ENCODE results near the gene UVRAG.
"Not testable (repeated sequence)": the region's sequence is repeated elsewhere in the genome, so short reads cannot be mapped to it uniquely, and the experiment has no call there.

Gene UVRAG

DNA sequence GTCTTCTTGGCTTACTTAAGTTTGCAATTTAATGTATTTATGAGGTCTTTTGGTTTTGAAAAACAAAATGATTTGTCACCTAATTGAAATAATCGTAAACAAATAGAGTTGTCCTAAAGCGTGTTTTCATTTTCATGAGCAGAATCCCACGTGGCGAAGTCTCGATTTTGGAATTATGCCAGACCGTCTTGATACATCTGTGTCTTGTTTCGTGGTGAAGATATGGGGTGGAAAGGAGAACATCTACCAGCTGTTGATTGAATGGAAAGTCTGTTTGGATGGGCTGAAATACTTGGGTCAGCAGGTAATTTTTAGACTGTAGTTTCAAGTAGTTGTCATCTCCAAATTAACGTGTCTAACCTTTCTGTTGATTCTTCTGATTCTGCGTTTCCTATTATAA, 64.7 kb downstream of the UVRAG start:
- no peak for DNase-seq (ENCODE audit: low spot score)

DNA sequence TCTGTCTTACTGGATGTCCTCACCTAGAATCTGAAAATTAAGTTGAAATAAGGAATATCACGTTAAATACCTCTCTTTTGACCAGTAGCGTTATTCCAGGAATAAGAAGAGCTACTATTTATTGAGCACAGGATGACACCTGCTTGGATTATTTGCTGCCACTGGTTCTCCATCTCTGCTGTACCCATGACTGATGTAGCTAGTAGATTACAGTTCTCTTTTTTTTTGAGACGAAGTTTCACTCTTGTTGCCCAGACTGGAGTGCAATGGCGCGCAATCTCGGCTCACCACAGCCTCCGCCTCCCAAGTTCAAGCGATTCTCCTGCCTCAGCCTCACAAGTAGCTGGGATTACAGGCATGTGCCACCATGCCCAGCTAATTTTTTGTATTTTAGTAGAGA, 65.3 kb downstream of the UVRAG start:
- not testable (repeated sequence) for DNase-seq (ENCODE audit: low spot score)

DNA sequence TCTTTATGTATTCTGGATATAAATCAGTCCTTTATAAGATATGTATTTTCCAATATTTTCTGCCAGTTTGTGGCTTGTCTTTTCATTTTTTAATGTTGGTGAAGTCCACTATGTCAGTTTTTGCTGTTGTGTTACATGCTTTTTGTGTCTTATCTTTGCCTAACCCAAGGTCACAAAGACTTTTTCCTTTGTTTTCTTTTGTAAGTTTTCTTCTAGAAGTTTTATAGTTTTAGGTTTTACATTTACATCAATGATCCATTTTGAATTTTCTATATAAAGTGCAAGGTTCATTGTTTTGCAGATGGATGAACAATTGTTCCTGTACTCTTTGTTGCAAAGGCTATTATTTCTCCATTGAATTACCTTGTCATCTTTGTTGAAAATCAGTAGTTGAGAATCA, 69.3 kb downstream of the UVRAG start:
- no peak for DNase-seq (ENCODE audit: low spot score)

DNA sequence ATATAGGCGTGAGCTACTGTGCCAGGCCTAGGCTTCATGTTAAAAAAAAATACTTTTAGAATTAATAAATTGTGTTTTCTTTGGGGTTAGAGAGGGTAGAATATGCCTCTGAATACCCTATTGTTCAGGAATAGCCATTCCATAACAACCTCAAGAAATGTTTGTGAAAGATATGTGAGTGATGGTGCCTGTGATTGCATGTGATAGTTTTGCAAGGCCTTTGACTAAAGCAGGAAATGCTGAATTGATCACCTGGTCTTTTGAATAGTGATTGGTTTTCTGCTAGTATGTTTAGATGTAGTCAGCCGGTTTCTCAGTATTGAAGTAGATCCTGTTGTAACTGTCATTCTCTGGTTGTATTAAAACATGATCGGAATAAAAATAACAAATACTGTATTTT, 73.4 kb downstream of the UVRAG start:
- no peak for DNase-seq (ENCODE audit: low spot score)

DNA sequence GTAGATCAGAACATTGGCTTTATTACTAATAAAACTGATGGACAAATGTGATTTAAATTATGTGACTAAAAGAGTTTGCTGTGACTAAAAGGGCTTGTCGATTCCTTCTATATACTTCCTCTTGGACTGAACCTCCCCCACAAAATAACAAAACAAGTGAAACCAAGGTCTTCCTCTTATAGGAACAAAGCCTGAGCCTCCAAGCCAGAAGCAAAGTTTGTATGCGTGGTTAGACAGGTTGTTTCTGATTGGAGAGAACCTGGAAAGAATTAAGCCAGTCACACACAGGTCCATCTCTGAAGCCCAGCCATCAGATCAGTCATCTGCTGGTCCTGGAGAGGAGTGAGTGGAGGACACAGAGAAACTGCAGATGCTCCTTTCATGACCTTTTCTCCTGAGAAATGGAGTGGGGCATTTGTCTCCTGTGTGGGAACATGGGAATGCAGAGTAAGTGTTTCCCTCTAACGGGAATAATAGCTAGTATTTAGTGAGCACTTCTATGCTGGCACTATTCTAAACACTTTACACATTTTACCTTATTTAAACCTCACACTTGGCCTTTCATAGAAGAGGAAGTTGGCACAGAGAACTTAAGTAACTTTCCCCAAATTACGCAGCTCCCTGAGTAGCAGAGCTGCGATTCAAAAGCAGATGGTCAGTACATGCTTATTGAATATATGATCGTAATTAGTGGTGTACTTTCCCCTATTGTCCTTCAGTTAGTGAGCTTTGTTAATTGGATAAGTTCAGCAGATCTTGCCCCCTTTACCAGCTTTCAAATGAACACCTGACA, 77.1 kb downstream of the UVRAG start:
- DNase-seq (ENCODE audit: low spot score) = no peak

DNA sequence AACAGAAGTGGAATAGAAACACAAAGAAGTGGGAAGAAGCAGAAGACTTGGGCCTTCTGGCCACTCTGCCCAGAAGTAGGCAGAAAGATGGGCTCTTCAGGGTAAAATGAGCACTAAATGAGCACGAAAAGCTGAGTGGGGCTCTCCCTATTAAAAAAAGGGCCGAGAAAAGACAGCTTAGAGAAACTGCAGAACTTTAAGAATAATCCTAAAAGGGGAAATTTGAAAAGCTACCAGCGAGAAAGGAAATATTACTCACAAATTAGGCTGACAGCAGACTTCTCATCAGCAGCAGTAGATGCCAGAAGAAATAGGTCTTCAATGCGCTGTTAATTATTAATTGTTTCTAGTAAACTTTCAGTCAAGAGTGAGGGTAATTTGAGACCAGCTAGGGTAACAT, 78.2 kb downstream of the UVRAG start:
- DNase-seq (ENCODE audit: low spot score) = no peak

DNA sequence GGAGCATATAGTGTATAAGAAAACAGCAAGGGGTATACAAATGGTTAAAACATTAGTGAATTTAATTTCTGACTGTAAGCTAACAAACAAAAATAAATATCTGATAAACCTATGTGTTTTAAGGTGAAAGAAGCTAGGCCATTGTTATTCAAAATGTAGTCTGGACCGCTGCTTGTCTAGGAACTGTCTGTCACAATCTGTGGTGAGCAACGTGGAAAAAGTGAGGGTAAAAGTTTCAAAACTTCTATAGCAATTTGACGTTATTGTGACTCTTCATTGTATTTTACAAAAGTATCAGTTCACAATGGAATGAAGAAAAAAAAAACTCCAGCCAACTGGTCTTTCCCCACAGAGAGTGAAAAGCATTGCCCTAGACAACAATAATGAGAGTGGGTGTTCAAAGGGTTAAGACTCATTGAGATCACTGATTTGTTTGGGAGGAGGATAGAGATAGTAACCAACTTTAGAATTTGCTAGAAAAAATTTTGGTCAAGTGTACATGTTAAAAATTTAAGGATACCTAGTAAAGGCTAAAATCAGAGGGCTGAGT, 79.1 kb downstream of the UVRAG start:
- no peak for DNase-seq (ENCODE audit: low spot score)

DNA sequence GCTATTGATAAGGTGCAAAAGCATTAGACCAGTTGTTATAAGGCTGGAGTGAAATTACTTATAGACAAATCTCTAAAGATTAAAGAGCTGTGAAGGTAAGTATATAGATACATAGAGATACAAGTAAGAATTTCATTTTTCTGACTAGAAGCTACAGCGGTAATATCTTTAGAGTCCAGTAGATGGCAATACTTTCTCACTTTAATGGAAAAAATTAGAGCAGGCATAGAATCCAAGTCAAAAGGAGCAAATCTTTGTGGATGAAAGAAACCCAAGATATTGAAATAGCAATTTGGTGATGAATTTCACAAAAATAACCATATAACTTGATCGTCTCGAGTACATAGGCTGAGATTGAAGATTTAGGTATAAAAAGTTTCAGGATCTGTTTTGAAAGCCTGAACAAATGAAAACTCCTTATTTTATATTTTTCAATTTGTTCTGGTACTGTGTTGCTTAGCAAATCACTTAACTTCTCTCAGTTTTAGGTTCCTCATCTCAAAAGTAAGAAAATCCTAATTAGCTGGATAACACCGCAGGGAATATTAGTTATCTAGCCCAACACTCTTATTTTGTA, 81.9 kb downstream of the UVRAG start:
- peak; percentile 39 for DNase-seq (ENCODE audit: low spot score)

DNA sequence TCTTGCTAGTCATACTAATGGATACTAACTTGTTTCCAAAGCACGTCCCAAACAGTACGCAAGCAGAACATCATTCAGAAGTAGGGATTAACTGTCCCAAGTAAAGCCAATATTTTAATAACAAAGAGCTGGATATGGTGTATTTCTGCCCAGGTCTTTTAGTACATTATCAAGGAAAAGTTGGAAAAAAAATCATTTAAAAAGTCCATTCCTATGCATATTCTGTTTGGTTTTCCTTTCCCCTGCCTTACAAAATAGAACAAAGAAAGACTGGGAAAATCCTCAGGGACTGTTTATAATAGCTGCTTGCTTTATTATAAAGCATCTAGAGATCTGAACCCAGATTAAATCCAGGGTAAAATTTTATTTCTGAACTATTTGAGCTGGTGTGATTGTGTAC, 83.9 kb downstream of the UVRAG start:
- no peak for DNase-seq (ENCODE audit: low spot score)

DNA sequence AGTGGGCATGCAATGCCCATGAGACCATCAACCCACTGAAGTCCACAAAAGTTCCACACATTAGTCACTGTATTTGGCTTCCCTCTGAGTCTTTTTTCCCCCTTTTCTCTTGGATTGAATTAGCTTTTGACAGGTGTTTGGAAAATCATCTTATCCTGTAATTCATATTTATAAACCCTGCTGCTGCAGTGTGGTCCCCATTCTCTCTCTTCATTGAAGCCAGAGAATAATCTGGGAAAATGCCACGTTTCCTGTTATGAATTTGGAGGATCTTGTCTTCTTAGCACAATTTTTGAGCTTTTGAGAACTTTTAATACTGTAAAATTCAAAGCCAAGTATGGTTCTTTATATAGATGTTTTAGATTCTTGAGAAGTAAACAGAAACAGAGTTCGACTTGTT, 84.8 kb downstream of the UVRAG start:
- DNase-seq (ENCODE audit: low spot score) = no peak

DNA sequence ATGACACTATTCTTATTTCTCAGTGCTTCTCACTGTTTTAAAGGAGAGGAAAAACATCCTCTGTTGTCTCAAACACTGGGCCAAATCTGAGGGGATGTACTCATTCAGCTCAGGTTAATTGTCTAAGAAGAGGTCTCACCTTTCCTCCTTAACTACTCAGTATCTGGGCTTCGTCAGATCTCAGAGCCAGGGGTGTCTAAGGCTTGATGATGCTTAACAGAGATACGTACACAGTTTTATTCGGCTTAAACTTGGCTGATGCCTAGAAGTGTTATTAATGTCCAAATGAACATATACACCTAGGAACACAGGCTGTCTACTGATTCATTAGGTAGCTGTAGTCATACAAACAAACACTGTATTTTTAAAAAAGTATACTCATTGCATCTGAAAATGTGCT, 85.8 kb downstream of the UVRAG start:
- DNase-seq (ENCODE audit: low spot score) = no peak

DNA sequence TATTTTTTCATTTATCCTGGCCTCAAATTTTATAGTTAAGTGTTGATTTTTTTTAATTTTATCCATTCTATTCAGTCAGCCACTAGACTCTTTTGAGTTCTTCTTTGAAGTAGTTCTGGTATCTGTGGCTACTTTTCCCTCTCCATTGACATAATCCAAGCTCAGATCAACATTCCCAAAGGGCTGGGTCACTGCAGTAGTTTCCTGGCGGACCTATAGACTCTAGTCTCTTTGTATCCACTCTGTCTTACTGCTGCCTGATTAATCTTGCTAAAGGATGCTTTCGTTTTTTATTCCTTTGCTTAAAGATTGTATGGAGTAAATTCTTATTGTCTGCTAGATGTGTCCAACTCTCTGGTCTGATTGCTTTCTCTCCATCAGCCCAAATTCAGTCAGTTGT, 87.6 kb downstream of the UVRAG start:
- DNase-seq (ENCODE audit: low spot score) = no peak

DNA sequence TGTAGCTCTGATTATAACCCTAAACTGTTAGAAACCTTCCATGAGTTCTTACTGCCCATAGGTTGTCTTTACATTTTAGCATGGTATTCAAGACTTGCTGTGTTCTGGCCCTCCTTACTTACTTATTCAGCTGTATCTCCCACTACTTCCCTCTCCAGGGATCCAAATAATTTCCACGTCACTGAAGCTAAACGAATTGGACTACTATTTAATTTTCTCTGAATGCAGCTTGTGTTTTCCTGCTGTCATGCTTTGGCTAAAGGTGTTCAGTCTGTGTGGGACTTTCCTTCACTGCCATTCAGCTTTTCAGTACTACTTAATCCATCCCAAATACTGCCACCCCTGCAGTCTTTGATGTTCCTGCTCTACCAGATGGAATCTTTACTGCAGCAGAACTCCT, 88.3 kb downstream of the UVRAG start:
- DNase-seq (ENCODE audit: low spot score) = no peak

DNA sequence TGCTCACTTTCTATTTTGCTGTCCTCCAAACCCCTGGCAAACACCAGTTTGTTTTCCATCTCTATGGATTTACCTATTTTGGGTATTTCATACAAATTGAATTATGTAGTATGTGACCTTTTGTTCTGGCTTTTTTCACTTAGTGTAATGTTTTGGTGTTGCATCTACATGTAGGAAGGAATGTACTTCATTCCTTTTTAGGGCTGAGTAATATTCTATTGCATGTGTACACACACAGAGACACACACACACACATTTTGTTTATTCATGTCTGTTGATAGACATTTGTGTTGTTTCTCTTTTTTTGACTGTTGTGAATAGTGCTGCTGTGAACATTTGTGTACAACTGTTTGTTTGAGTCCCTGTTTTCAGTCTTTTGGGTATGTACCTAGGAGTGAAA, 90.4 kb downstream of the UVRAG start:
- DNase-seq (ENCODE audit: low spot score) = no peak

DNA sequence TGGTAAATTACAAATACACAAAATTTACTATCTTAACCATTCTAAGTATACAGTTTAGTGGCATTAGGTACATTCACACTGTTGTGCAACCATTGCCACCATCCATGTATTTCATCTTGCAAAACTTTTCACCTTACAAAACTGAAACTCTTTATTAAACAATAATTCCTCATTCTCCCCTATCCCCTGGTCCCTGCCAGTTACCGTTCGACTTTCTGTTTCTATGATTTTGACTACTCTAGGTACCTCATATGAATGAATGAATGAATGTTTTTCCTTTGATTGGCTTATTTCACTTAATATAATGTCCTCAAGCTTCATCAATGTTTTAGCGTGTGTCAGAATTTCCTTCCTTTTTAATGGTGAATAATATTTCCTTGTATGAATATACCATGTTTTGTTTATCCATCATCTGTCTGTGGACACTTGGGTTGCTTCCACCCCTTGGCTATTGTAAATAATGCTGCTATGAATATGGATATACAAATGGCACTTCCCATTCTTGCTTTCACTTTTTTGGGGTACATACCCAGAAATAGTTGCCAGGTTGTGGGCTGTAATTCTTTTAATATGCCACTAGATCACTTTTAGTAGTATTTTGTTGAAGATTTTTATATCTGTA, 93.0 kb downstream of the UVRAG start:
- DNase-seq (ENCODE audit: low spot score) = no peak

DNA sequence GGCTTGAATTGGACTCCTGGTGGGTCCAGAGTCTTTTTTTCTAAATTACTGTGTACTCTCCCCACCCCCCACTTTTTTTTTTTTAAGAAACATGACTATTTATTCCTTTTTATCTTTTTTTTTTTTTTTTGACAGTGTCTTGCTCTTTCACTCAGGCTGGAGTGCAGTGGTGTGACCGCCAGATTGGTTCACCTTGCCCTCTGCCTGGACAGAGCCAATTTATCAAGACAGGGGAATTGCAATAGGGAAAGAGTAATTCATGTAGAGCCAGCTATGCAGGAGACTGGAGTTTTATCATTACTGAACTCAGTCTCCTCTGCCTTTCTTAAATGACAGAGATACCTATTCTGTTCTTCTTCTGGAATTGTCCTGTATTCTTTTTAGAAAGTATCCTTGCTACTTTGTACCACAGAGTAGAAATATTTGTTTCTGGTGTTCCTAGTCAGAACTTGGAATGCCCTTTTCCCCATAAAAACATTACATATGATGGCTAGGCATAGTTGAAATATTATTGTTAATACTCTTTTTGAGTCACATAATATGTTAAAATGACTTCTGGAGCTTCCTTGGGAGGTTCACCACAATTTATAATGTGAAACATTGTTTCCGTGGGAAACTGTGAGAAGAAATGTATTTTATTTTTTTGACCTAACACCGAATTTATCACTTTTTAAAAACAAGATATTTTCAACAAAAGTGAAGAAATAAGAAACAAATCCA, 95.6 kb downstream of the UVRAG start:
- DNase-seq (ENCODE audit: low spot score) = no peak

DNA sequence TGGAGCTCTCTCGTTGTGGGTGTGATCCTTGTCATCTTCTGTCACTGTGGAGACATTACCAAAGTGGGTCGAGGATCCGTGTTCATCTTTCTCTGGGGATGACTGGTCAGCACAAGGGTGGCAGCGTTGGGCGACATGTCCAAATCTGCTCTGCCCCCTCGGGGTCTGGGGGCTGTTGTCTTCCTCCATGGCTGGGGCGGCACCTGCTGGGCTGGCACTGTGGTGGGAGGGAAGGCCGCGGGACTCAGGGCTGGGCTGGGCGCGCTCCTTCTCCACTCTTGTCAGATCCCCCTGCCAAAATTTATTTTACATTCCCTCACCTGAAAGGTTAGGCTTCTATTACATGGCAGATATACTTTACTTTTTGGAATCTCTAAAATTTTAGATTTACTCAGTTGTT, 96.4 kb downstream of the UVRAG start:
- no peak for DNase-seq (ENCODE audit: low spot score)

DNA sequence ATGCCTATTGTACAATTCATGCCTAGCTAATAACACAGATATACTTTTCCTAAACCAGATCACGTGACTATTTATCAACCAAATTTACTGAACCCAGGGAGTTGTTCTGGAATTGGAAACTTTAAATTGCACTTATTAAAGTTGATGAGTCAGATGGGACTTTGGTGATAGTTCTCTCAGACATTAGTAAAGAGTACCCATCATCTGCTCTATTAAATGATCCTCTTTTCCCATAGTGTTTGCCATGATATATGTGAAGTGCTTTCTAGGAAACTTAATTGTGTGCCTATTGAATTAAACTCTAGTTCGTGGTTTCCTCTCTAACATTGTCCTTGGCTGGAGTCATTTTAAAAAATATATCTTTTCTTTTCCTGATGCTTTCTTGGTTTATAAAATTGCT, 99.0 kb downstream of the UVRAG start:
- no peak for DNase-seq (ENCODE audit: low spot score)

DNA sequence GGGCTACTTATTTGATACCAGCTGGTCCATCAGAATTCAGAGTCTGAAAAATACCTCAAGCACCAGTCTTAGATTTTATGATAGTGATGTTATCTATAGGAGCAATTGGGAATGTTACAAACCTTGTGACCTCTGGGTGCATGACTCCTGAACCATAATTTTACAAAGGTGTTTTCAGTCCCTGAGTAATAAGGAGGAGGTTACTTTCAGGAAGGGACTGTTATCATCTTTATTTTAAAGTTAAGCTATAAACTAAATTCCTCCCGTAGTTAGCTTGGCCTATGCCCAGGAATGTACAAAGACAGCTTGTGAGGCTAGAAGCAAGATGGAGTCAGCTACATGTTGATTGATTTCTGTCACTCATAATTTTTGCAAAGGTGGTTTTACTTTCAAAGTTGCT, 101.9 kb downstream of the UVRAG start:
- DNase-seq (ENCODE audit: low spot score) = no peak

DNA sequence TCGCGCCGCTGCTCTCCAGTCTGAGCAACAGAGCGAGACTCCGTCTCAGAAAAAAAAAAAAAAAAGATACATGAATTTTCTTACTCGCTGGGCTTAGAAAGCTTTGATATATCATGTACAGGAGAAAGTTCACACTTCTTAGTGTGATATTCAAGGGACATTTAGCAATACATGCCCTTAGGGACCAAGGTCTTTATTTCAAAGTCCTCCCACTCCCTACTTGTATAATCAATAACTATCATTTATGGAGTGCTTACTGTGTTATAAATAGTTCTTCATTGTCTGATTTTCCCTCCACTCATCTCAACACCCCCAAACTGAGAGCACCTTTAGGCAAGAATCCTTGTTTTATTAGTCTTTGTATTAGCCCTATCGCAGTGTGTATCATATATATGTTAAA, 103.3 kb downstream of the UVRAG start:
- DNase-seq (ENCODE audit: low spot score) = no peak

DNA sequence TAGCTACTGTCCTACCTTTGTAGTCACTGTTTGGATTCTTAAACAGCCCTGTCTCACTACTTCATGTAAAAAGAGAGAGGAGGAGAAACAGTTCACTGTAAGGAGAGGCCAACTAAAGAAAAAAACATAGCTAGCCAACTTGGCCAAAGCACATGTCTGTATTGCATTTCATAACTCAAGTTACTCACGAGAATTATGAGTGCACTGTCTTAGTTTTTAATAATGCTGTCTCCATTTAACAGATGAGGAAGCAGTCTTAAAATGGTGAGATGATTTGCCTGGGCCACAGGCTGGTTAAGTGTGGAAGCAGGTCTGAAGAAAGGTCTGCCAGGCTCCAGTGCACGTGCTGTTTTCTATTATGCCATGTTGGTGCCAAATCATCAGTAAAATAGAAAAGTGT, 104.5 kb downstream of the UVRAG start:
- no peak for DNase-seq (ENCODE audit: low spot score)

DNA sequence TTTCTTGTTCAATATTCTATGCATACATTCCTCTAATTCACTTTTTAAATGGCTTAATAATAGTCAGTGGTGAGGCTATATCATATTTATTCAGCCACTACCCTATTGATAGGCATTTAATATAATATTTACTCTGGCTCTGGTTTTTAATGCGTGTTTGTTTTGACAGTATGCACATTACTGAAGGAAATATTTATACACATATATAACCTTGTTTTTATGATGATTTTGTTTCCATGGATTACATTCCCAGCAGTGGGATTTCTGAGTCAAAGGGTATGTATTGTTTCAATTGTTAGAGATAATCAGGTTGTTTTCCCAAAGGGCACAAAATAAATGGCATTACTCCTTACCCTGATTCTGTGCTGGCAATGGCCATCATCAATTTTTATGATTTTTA, 105.8 kb downstream of the UVRAG start:
- no peak for DNase-seq (ENCODE audit: low spot score)

DNA sequence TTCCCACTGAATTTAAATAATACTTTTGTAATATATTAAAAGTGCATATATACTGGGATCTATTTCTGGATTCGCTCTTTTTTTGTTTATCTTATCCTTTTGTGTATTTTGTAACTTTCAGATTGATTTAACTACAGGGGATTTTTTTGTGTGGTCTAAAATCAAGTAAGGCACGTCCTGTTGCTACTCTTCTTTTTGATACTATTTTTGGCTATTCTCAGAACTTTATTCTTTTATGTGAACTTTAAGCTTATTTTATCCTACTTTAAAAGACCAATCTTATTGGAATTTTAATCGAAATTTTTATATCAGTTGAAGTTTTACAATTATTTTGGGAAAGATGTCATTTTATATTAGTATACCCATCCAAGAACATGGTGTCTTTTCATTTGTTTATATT, 106.8 kb downstream of the UVRAG start:
- no peak for DNase-seq (ENCODE audit: low spot score)

Measured in AG08396 (cell line).